ENCODE measurements around the gene B3GALNT1.

Gene B3GALNT1

GRCh38 chr3:161104561-161105551 lies at the start of gene B3GALNT1:
Gene B3GALNT1, minus strand, starts transcription at chr3:161105349. Its CDS starts 18,595 bp downstream, at chr3:161086754.
- DNase-seq = peak; percentile 6

- DNase-seq = no peak
Observed at GRCh38 chr3:161153480-161153879, 48.3 kb upstream of the B3GALNT1 start.

- no peak for DNase-seq
Observed at GRCh38 chr3:161150001-161150525, 44.9 kb upstream of the B3GALNT1 start.

- DNase-seq = no peak
Observed at GRCh38 chr3:161149529-161149928, 44.4 kb upstream of the B3GALNT1 start.

GRCh38 chr3:161148832-161149475 lies 43.8 kb upstream of the B3GALNT1 start:
- no peak for DNase-seq

- no peak for DNase-seq
Observed at GRCh38 chr3:161142486-161142885, 37.3 kb upstream of the B3GALNT1 start.

GRCh38 chr3:161139686-161140085 lies 34.5 kb upstream of the B3GALNT1 start:
- DNase-seq = no peak

GRCh38 chr3:161137260-161137659 lies 32.1 kb upstream of the B3GALNT1 start:
- DNase-seq = no peak

- no peak for DNase-seq
Observed at GRCh38 chr3:161132391-161132790, 27.2 kb upstream of the B3GALNT1 start.

GRCh38 chr3:161126495-161126894 lies 21.3 kb upstream of the B3GALNT1 start:
- no peak for DNase-seq

- no peak for DNase-seq
Observed at GRCh38 chr3:161117646-161118045, 12.5 kb upstream of the B3GALNT1 start.

GRCh38 chr3:161108840-161109239 lies 3.7 kb upstream of the B3GALNT1 start:
- no peak for DNase-seq

GRCh38 chr3:161107311-161107710 lies 2.2 kb upstream of the B3GALNT1 start:
- DNase-seq = no peak

- DNase-seq = no peak
Observed at GRCh38 chr3:161103776-161104385, 1.3 kb downstream of the B3GALNT1 start.

- DNase-seq = no peak
Observed at GRCh38 chr3:161101609-161102008, 3.5 kb downstream of the B3GALNT1 start.

- DNase-seq = no peak
Observed at GRCh38 chr3:161100994-161101393, 4.2 kb downstream of the B3GALNT1 start.

GRCh38 chr3:161096771-161097367 lies 8.3 kb downstream of the B3GALNT1 start:
- peak; percentile 4 for DNase-seq

GRCh38 chr3:161093895-161094294 lies 11.3 kb downstream of the B3GALNT1 start:
- no peak for DNase-seq

GRCh38 chr3:161084277-161084676 lies 20.9 kb downstream of the B3GALNT1 start:
- no peak for DNase-seq

- DNase-seq = no peak
Observed at GRCh38 chr3:161083131-161083530, 22.0 kb downstream of the B3GALNT1 start.

- no peak for DNase-seq
Observed at GRCh38 chr3:161082063-161082462, 23.1 kb downstream of the B3GALNT1 start.

- no peak for DNase-seq
Observed at GRCh38 chr3:161081633-161082032, 23.5 kb downstream of the B3GALNT1 start.

- DNase-seq = no peak
Observed at GRCh38 chr3:161073181-161073580, 32.0 kb downstream of the B3GALNT1 start.
